NT2/D1 (cell line): Measurements from ENCODE around the gene CHN2.

Source experiments
- DNase-seq: peaks from one replicate; pipeline ENCODE4 v3.0.0-alpha.2; 2011; ENCODE audit warnings: low read depth, low spot score
- H3K27me3 ChIP-seq: 2 replicates; pipeline ENCODE4 v1.6.0; 2011; ENCODE audit warnings: mild to moderate bottlenecking; ENCODE audit not compliant: insufficient read length, insufficient read depth
- H3K36me3 ChIP-seq: 2 replicates; pipeline ENCODE4 v1.6.1; 2011; ENCODE audit warnings: mild to moderate bottlenecking, low read length, mixed read lengths; ENCODE audit not compliant: insufficient read depth, insufficient read length
- H3K4me1 ChIP-seq: 2 replicates; pipeline ENCODE4 v1.5.1; 2011; ENCODE audit not compliant: insufficient read depth, insufficient read length
- H3K4me3 ChIP-seq: 2 replicates; pipeline ENCODE4 v1.5.1; 2011; ENCODE audit warnings: low read depth; ENCODE audit not compliant: insufficient read length
- H3K9ac ChIP-seq: 2 replicates; pipeline ENCODE4 v1.6.0; 2011; ENCODE audit warnings: low read depth; ENCODE audit not compliant: insufficient read length
- H3K9me3 ChIP-seq: 2 replicates; pipeline ENCODE4 v1.5.1; 2011; ENCODE audit warnings: mild to moderate bottlenecking, low read length; ENCODE audit not compliant: insufficient read depth
- SUZ12 ChIP-seq: IDR thresholded peaks from 2 replicates; pipeline ENCODE4 v1.6.1; 2011; ENCODE audit not compliant: insufficient read length, insufficient read depth; ENCODE audit errors: extremely low read depth
- YY1 ChIP-seq: IDR thresholded peaks from 2 replicates; pipeline ENCODE4 v1.6.1; 2011; ENCODE audit not compliant: insufficient read length, insufficient read depth
- ZNF274 ChIP-seq: IDR thresholded peaks from 2 replicates; pipeline ENCODE4 v1.6.1; 2011; ENCODE audit warnings: mild to moderate bottlenecking, low read depth, low read length

CHN2 gene

DNA sequence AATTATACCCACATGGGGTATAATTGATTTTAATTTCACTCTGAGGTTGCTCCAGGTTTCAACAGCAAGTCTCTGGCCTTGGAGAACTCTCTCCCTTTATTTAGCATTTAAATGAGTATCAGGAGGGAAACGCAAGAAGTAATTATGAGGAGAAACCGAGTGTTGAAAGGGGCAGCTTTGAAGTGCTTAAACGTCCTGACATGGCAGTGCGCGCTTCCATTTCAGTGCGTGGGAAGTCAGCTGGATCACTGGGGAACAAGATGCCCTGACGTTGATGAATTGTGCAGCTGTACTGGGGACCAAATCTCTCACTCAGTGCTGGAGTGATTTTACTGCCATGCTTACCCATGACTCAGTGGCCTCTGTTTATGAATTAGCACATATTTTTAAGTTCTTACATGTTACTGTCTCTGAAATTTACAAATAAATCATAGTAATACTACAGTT lies 263.0 kb downstream of the CHN2 start:
- TF ChIP-seq YY1 (no peak), ZNF274 (no peak), SUZ12 (no peak)
- Histone ChIP-seq H3K9me3 (no peaks in the 10 kb centered on the region), H3K9ac (no peak overlapping the region), H3K36me3 (no peaks in the 10 kb centered on the region), H3K27me3 (peaks cover 7% of the 10 kb centered on the region), H3K4me3 (no peak overlapping the region), H3K4me1 (peaks cover 4% of the 10 kb centered on the region)
- DNase-seq, result no peak

DNA sequence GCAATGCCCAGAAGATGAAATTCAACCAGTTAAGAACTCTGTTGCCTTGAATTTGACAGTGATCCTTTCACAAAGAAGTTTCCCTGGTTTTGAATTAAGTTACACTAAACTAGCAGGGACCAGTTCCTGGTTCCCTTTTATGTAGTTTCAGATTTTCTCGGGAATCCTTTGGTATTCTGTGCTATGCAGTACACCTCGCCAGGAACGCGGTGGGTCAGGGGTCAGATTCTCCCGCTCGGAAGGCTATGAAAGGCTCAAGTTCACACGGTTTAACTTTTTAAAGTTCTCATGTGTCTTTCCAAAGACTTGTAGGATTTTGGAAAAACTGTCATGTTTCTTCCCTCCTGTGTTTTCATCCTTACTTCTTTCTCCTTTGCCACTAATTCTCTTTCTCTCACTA lies 264.4 kb downstream of the CHN2 start:
- no peak overlapping the region for H3K9ac ChIP-seq
- TF ChIP-seq SUZ12 (no peak), YY1 (no peak), ZNF274 (no peak)
- H3K9me3 ChIP-seq, result no peaks in the 10 kb centered on the region
- peaks cover 7% of the 10 kb centered on the region for H3K27me3 ChIP-seq
- H3K4me3 ChIP-seq, result no peak overlapping the region
- H3K36me3 ChIP-seq, result no peaks in the 10 kb centered on the region
- DNase-seq, result no peak
- peaks cover 4% of the 10 kb centered on the region for H3K4me1 ChIP-seq

DNA sequence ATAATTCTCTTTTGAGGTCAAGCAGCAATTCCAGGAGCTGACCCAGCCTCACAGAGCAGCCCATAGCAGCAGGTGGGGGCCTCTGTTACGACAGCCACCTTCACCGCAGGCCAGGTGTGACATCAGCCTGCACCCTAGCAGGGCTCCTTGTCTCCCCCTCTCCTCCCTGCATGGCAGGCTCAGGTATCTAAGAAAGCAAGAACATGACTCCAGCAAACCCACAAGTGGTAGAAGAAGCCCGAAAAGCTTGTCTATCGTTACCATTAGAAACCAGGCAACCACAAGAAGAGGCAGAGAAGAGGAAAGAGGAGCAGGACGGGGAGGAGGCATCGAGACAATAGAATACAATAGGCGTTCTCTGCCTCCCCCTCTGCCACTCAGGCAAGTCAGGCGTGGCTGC lies 265.0 kb downstream of the CHN2 start:
- TF ChIP-seq YY1 (no peak), ZNF274 (no peak), SUZ12 (no peak)
- Histone ChIP-seq H3K9me3 (no peaks in the 10 kb centered on the region), H3K4me3 (no peak overlapping the region), H3K36me3 (no peaks in the 10 kb centered on the region), H3K27me3 (peaks cover 7% of the 10 kb centered on the region), H3K9ac (no peak overlapping the region), H3K4me1 (peaks cover 4% of the 10 kb centered on the region)
- no peak for DNase-seq

DNA sequence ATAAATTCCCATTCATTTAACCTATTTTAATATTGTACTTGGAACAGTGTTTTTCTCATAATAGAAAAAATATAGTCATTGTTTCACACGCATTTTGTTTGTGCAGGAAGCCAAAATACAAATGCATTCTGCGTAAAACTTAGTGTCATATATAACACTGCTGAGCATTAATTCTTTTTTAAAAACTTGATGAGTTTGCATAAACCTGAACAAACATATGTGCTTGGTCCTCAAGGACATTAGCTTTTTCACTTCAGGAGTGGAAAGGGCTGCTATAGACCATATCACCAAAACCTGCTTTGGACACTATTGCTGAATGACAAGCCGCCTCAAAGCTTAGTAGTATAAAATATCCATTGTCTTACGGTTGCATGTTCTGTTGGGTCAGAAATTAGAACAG lies 267.4 kb downstream of the CHN2 start:
- no peak for DNase-seq
- H3K9ac ChIP-seq, result no peak overlapping the region

DNA sequence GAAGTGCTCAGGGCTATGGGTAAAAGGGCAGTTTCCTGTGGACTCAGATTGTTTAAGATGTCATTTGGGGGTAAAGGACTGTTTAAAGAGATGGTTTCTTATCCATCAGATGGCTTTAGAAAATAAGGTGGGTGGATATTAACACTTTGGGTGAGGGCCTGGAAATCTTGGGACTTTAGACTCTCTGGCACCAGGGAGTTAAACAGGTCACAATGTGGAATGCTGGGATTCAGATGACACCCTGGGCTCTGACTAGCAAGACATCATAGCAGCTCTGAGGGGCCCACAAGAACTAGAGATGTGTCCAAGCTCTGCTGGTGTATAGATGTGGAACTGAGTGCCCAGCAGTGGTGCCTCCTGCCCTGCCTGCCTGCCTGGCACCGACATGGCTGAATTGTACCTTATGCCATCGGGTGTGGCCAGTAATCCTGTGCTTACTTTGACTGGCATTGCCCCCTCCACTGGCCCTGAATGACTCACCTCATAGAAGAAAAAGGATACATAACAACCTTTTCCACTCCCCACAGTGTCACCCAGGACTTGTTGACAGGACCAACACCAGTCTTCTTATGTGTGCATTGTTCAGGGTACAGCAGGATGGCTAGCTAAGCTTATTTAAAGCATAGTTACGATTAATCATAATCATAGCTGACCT lies 269.1 kb downstream of the CHN2 start:
- no peak overlapping the region for H3K4me3 ChIP-seq
- TF ChIP-seq SUZ12 (no peak), YY1 (no peak), ZNF274 (no peak)
- H3K27me3 ChIP-seq, result peaks cover 3% of the 10 kb centered on the region
- H3K9me3 ChIP-seq, result no peaks in the 10 kb centered on the region
- no peak overlapping the region for H3K9ac ChIP-seq
- no peaks in the 10 kb centered on the region for H3K36me3 ChIP-seq
- no peaks in the 10 kb centered on the region for H3K4me1 ChIP-seq
- DNase-seq, result no peak

More for the DNA sequence above, 267.4 kb downstream of the CHN2 start:
- no peaks in the 10 kb centered on the region for H3K9me3 ChIP-seq
- no peak overlapping the region for H3K4me3 ChIP-seq
- H3K36me3 ChIP-seq, result no peaks in the 10 kb centered on the region
- no peak for TF ChIP-seq YY1
- TF ChIP-seq ZNF274, result no peak
- TF ChIP-seq SUZ12, result no peak
- H3K4me1 ChIP-seq, result no peaks in the 10 kb centered on the region
- peaks cover 7% of the 10 kb centered on the region for H3K27me3 ChIP-seq

DNA sequence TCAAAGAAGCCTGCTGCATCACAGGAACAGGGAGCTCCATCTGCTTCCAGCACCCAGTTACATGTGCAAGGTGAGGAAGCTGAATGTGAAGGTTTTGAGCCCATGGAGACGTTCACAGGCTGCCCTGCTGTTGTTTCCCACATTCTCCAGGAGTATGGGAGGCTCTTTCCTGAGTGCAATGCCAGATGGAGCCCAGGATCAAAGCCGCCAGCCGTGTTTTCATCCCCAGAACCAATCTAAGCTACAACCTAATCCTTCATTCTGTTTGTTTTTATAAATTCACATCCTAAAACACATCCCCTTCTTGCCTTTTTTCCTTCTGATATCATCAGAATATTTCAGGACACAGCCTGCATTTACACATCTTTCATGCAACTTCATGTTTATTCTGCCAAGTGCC lies 270.2 kb downstream of the CHN2 start:
- no peak for TF ChIP-seq YY1
- no peak for TF ChIP-seq SUZ12
- TF ChIP-seq ZNF274, result no peak
- Histone ChIP-seq H3K4me1 (no peaks in the 10 kb centered on the region), H3K9me3 (no peaks in the 10 kb centered on the region), H3K27me3 (no peaks in the 10 kb centered on the region), H3K4me3 (no peak overlapping the region), H3K36me3 (no peaks in the 10 kb centered on the region), H3K9ac (no peak overlapping the region)
- DNase-seq, result no peak

DNA sequence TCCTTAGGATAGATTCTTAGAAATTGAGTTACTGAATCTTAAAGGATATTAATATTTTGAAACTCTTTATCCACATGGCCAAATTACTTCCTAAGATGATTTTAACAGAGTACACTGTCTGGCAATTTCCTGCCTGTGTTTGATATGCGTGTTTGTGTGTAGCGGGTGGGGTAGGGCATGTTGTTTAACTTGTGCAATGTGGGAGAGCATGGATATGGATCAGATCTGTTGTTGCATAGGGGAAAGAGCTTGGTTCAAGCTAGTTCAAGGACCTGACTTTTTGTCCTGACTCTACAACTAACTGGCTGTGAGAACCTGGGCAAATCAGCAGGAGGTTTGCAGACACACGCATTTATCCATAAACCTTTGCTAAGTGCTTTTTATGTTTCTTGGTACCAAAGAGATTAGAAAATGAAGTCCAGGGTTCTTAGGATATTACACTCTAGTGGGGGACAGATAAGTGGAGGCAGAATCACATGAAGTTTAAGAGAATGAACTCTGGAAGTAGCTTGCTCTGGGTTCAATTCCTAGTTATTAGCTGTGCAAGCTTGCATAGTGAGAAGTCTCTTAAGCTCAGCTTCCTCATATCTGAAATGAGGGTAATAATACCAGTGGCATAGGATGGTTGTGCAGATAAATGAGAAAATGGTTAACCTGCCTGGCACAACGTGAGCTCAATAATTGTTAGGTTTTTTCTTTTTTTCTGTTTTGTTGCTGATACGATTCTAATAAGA lies 272.8 kb downstream of the CHN2 start:
- no peak overlapping the region for H3K4me3 ChIP-seq
- H3K4me1 ChIP-seq, result no peaks in the 10 kb centered on the region
- TF ChIP-seq SUZ12 (no peak), ZNF274 (no peak), YY1 (no peak)

More for the DNA sequence above, 272.8 kb downstream of the CHN2 start:
- H3K9me3 ChIP-seq, result no peaks in the 10 kb centered on the region
- no peak overlapping the region for H3K9ac ChIP-seq
- no peak for DNase-seq
- H3K36me3 ChIP-seq, result no peaks in the 10 kb centered on the region
- H3K27me3 ChIP-seq, result no peaks in the 10 kb centered on the region
